Renal pelvis (tissue), 4 donors: ENCODE data around the gene DNAJB6. TPM values are rescaled to one million over a fixed set of nuclear protein-coding genes. Genes with fewer than 3 reads are reported as not detected.
"Not testable (repeated sequence)": the region's sequence is repeated elsewhere in the genome, so short reads cannot be mapped to it uniquely, and the experiment has no call there.

Source experiments
- DNase-seq: peaks from one replicate; pipeline ENCODE4 v3.0.0-alpha.2; 2013
- polyA plus RNA-seq, 3 donors: library from polyadenylated mRNA; unstranded; fragments of 120-200 nt; gene quantifications; one replicate each; pipeline ENCODE4 v1.2.1, GENCODE V29; 2013; ENCODE audit not compliant: insufficient read length in 3 of 3

Gene DNAJB6
- polyA plus RNA-seq, 3 donors = 139 to 167 (median 153) TPM

DNA sequence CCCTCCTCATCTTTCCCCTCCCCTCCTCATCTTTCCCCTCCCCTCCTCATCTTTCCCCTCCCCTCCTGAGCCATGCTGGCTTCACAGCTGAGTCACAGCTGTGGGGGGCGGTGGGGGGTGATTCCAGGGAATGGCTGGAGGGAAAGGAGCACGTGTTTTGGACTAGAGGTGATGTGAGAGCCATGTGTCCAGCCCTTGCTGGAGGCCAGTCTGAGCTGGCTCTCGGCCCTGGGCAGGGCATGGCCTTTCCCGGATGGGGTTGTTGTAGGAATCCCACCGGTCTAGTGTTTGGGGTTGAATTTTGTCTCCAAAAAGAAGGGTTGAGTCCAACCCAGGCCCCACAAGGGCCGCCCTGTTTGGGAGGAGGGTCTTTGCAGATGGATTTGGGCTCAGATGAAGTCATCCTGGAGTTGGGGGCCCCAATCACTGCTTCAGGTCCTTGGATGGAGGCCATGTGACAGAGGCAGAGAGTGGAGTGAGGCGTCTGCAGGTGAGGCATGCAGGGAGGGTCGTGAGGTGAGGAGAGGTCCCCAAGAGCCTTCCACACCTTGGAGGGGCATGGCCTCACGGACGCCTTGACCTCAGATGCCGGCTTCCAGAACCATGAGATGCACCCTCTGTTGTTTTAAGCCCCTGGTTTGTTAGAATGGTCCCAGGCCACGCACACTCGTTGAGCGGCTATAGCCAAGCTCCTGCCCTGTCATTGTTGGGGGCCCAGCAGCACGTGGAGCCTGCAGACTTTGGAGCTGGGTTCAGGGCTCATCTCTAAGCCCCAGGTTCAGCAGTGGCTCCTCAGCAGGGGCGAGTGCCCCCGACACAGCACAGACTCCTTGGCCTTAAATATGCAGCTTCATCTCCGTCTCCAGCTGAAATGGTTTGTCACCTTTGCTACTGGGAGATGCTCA is 101.6 kb downstream of the DNAJB6 start:
- DNase-seq = no peak

DNA sequence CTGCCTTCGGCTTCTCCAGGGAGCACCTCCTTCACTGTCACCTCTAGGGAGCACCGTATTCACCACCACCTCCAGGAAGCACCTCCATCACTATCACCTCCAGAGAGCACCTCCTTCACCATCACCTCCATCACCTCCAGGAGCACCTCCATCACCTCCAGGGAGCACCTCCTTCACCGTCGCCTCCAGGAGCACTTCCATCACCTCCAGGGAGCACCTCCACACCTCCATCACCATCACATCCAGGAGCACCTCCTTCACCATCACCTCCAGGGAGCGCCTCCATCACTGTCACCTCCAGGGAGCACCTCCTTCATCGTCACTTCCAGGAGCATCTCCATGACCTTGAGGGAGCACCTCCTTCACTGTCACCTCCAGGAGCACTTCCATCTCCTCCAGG is 102.3 kb downstream of the DNAJB6 start:
- no peak for DNase-seq

DNA sequence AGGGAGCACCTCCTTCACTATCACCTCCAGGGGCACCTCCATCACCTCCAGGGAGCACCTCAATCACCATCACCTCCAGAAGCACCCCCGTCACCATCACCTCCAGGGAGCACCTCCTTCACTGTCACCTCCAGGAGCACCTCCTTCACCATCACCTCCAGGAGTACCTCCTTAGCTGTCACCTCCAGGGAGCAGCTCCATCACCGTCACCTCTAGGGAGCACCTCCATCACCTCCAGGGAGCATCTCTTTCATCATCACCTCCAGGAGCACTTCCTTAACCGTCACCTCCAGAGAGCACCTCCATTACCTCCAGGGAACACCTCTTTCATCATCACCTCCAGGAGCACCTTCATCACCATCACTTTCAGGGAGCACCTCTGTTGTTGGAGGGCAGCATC is 103.0 kb downstream of the DNAJB6 start:
- no peak for DNase-seq

DNA sequence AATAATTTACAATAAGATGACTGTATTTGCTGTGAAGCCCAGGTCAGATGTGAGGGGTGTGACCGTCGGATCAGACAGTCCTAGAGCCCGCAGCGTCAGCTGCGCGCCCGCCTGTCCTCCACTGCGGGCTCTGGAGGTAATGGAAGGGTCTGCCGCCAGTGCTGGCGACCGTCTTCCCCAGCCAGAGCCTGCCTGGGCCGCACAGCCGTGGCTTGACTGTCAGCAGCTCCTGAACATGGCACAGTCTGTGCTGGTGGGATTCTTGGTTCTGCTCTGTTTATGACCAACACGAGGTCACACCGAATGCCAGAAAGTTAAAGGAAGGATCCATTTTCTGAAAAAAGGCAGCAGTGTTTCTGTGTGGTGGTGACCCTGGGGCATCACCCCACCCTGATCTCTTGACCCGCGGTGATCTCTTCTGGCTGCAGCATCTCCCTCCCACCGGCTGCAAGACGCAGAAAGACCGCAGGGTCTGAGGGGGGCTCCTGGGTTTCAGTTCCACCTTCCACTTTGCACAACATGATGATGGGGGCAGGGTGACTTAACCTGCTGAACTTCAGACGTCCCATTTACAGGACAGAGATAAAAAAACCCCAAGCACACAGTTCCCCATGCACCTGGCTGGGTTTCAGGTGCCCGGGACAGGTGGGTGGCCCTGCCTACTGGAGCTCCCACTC is 103.7 kb downstream of the DNAJB6 start:
- no peak for DNase-seq

DNA sequence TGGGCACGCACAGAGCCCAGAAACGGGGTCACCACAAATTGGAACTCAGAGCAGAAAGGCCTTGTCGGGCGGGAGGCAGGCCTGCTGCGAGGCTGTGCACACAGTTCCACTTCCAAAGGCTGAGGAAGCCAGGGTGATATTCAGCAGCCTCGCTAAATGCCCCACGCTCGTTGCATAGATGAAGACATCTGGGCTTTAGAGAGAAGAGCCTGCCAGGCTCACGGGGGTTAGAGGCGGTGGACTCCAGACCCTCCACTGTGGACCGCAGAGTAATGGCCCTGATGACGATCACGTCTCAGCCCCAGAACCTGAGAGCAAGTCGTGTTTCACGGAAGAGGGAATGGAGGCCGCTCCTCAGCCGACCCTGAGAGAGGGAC is 104.2 kb downstream of the DNAJB6 start:
- no peak for DNase-seq

DNA sequence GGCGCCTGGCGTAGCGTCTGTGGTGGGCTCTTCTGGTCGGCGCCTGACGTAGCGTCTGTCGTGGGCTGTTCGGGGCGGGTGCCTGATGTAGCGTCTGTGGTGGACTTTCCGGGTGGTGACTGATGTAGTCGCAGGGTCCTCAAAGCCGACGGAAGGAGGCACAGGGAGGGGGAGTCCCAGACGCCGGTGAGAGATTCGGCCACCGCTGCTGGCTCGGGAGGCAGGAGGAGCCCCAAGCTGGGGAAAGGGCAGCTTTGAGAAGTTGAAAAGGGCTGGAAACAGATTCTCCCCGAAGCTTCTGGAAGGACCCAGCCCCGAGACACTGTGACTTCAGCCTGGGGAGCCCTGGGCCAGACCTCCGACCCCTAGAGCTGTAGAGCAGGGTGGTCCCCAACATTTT is 105.7 kb downstream of the DNAJB6 start:
- DNase-seq = no peak

DNA sequence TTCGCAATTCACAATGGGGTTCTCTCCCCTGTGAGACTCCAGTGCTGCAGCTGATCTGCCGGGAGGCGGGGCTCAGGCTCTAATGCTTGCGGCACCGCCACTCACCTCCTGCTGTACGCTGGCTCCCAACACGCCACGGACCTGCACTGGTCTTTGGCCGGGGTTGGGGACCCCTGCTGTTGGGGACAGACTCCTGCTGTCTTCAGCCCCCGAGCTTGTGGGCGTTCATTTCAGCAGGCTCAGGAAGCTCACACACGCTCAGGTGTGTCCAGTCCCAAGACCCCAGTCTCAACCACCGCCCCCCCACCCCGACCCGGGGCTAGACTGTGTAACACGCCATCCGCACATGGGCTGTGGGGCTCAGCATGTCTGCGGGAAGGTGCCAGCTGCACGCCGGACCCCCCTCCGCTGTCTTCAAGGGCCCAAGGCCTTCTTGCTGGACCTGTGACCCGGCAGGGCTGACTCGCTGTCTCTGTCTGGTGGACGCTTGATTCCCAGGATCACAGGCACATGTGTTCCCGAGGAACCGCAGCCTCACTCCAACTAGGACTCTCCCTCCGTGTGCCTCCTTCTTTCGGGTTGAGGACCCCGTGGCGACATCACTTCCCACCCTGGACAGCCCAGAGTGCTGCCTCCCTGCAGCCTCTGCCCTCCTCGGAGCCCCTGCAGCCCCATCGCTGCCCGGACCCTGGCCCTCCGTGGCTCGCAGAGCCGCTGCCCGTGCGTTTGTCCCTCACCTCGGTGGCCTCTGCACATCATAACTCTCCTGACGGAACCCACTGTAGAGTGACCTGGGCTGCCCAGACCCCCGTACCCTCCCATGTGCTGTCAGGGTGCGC is 106.4 kb downstream of the DNAJB6 start:
- no peak for DNase-seq

DNA sequence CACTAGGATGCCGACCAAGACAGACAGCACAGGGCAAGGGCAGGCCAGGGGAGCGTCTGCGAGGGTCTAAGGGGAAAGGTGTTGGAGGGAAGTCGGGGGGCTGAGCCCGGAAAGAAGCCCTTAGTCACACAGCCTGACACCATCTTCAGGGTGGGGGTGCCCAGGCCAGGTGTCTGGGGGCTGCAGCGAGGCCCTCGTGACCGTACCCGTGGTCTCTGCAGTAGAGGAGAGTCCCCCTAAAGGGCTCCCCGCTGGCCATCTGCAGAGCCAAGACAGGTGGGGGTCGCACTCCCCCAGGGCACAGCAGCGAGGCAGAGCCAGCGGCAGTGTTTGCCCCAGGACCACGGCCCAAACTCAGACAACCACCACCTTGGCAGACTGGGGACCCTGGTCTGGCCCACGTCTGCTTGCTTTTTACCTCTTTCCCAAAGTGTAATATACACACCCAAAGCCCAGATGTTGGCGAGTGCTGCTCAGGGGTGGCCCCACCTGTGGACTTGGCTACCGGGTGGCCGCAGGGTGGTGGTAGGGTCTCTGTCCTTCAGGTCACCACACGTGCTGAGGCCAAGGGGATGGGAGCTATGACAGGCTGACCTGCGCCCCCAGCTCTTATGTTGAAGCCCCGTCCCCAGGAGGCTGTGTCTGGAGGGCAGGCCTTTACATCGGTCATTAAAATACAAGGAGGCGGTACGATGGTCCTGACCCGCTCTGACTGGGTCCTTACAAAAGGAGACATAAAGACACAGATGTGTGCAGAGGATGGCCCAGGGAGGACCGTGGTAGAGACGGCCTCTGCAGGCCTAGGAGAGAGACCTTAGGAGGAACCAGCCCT is 107.4 kb downstream of the DNAJB6 start:
- DNase-seq = no peak

DNA sequence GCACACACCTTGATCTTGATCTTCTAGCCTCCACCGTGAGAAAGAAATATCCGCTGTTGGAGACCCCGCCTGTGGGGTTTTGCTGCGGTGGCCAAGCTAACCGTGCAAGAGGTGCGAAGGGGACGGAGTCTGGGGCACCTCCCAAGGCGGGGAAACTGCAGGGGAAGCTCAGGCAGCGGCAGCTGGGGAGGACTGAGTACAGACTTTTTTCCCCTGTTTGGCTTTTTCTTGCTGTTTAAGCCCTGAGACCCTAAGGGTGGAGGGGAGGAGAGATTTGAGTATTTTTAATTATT is 108.0 kb downstream of the DNAJB6 start:
- DNase-seq = no peak

DNA sequence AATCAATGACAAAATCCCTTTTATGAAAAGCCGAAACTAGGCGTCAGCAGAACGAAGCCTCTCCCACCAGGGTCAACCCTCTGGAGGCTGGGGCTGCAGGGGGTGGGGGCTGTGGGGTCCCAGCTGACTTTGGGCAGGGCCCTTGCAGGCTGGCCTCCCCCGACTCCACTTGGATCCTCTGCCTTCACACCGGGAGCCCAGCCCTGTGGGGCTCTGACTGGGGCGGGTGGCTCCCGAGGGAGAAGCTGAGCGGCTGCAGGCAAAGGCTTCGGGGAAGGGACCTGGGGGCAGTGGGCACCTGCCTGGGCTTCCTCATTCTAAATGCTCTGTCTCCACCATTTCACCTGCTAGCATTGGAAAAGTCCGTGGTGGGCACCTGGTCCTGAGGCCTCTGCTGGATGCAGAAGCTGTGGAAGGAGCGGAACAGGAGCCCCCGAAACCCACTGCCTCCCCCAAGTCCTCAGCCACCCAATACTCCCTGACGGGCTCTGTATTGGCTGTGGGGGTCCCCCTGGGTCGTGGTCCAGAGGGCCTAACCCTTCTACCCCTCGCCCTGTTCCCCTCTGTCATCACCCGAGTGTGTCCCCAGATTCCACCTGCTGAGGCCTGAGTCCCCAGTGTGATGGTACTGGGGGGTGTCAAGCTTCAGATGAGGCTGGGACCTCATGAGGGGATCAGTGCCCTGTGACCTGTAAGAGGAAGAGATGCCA is 108.6 kb downstream of the DNAJB6 start:
- DNase-seq = no peak

DNA sequence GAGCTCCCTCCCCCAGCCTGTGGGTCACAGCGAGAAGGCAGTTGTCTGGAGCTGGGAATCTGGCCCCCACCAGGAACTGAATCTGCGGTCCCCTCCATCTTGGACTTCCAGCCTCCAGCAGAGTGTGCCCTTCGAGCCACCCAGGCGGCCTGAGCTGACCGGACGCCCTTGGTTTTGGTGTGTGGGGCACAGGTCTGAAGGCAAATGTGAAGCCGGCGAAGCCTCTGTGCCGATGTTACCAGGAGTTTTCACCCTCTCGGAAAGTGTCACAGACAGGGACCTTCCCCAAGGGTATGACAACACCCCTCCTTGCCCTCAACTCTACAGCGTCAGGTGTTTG is 109.1 kb downstream of the DNAJB6 start:
- DNase-seq = no peak

DNA sequence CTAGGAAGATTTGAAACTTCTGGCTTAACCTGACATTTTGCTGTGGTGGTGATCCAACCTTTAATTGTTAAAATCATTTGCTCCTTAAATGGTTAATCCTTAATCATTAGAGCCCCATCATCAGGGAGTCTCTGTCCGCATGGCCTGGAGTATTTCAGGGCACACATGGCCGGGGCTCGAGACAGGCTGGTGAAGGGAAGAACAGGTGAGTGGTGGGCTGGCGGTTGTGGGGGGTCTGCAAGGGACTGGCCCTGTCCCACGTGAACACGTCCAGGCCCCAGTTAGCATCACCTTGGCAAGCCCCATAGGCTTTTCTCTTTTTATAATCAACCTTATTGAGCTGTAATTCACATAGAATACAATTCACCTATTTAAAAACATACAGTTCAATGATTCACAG is 109.5 kb downstream of the DNAJB6 start:
- DNase-seq = no peak

DNA sequence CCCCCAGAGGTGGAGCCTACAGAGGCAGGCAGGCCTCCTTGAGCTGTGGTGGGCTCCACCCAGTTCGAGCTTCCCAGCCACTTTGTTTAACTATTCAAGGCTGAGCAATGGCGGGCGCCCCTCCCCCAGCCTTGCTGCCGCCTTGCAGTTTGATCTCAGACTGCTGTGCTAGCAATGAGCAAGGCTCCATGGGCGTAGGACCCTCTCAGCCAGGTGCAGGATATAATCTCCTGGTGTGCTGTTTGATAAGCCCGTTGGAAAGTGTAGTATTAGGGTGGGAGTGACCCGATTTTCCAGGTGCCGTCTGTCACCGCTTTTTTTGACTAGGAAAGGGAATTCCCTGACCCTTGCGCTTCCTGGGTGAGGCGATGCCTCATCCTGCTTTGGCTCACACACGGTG is 117.2 kb downstream of the DNAJB6 start:
- not testable (repeated sequence) for DNase-seq

DNA sequence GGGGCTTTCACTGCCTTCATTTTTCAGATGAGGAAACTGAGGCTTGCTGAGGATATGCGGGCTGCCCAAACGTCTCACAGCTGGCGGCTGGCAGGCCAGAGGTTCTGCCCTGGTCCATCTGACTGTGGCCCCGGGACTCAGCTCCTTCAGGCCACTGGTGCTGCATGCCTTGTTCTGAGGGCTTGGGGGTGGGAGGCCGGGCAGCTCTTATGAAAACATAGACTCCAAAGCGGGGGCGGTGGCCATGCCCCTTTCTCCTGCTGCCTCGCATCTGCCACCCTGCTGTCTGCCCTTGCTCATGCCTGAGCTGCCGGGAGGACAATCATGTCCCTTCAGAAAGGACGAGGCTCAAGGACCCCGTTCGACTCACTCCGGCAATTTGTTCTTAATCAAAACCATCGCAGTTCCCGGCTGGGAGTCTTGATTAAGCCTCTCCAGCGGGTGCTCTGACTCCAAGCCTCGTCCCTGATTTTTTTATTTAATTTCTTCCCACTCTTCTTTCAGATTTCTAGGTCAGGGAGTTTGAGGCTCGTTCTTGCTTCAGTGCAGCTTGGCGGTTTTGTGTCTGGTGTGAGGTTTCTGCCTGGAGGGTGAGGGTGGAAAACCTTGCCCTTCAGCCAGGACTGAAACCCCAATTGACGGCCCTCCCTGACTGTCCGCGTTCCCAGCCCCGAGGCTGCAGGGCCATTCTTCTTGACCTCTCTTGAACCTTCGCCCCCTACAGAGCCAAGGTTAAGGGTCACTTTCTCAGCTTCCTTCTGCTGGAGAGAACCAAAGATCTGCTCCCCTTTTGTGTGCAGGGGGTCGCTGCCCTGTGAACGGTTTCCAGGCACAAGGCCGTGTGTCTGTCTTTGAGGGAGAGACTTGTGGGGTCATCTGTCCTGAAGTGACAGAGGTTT is 120.8 kb downstream of the DNAJB6 start:
- DNase-seq = no peak

DNA sequence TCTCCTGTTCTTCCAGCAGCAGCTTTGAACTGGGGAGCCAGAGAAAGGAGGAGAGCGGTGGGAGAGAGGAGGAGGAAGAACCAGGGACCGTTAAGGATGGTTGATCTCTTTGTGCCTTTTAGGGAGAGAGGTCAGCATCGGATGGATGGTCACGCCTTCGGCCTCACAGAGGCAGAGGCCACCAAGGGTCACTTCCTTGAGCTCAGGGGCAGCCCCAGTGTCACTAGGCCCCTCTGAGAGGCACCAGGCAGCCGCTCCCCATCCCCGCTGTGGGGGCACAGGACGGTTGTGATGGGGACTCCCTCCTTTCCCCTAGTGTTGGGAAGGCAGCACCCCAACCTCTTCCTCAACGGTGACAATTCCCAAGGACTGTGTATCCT is 121.4 kb downstream of the DNAJB6 start:
- DNase-seq = no peak

DNA sequence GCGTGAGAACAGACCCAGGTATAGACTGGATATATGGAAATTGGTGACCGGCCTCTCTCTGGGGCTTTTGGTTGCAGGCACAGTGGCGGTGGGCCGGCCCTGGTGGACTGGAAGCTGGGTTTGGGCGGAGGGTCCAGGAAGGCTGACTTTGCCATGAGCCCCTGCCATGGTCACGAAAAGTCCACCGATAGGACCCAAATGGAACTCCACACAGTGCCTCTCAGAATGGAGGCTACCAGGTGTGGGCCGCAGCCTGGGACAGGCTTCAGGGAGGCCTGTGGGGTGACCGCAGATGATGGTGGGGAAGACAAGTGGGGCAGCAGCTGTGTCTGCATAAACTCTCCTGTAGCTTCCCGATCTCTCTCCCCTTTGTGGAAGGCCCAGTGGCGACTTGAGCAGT is 123.2 kb downstream of the DNAJB6 start:
- DNase-seq = no peak

DNA sequence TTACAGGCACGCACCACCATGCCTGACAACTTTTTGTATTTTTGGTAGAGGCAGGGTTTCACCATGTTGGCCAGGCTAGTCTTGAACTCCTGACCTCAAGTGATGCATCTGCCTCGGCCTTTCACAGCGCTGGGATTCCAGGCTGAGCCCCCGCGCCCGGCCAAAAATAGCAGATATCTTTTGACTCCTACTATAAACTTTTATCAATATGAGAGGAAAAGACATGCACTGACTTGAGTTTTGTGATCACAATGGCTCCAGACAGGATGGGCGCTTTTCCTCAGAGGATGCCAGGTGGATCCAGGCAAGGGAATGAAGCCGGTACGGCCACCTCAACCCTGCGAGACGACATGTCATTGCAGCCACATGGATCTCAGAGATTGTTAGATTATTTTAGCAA is 123.9 kb downstream of the DNAJB6 start:
- no peak for DNase-seq

DNA sequence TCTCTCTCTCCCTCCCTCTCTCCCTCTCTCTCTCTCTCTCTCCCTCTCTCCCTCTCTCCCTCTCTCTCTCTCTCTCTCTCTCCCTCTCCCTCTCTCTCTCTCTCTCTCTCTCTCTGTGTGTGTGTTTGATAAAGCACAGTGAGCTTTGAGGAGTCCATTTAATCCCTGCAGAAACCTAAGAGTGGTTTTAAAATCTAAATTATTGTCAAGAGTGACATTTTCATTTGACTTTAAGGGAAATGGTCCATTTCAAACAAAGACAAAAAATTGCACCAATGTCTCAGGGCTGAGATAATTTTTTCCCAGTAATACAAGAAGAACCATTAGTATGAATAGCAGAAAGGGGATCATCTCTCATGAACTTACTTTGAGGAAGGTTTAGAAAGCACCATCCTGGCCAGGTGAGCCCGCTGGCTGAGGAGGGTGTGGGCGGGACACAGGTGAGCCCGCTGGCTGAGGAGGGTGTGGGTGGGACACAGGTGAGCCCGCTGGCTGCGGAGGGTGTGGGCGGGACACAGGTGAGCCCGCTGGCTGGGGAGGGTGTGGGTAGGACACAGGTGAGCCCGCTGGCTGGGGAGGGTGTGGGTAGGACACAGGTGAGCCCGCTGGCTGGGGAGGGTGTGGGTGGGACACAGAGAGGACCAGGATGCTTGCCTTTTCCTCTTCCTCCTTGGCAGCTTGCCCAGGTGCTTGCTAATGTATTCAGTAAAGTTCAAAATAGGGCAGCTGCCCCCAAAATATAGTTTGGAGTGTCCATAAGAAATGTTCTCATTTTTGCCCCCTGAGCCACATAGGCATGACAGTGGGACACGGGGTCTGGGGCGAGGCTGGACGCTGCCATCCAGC is 125.0 kb downstream of the DNAJB6 start:
- DNase-seq = no peak

DNA sequence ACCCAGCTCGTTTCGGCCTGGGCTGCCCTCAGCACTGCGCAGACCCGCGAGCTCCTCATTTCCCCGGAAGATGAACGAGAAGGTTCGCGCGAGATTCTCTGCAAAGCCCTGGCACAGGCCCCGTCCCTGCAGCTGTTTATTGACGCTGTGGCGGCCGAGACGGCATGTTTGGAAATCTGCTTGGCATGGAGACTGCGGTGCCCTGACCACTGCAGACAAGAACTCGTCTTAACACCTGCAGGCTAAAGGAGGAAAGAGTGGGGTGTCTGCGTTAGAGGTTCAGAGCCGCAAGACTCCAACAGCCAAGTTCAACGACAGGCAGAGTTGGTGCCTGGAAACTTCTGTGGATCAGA is 125.6 kb downstream of the DNAJB6 start:
- no peak for DNase-seq
